GM19023 (cell line): ENCODE results near the gene SPON1.

Experiments used
- ATAC-seq: cut with Tn5 transposase; IDR thresholded peaks from one replicate; pipeline ENCODE4 v1.9.1; 2021; ENCODE audit warnings: mild to moderate bottlenecking, moderate library complexity; ENCODE audit not compliant: unreplicated experiment

Gene SPON1

GRCh38 chr11:14309425-14310192 lies 347.1 kb downstream of the SPON1 start:
- no peak for ATAC-seq

GRCh38 chr11:14310679-14311078 lies 348.2 kb downstream of the SPON1 start:
- no peak for ATAC-seq

- ATAC-seq: no peak
Measured at GRCh38 chr11:14312736-14313438, 350.4 kb downstream of the SPON1 start.

GRCh38 chr11:14314127-14314526 lies 351.6 kb downstream of the SPON1 start:
- no peak for ATAC-seq

GRCh38 chr11:14315130-14315529 lies 352.6 kb downstream of the SPON1 start:
- no peak for ATAC-seq
